ENCODE measurements around the gene CLDN18. TPM values are rescaled to one million over a fixed set of nuclear protein-coding genes. Genes with fewer than 3 reads are reported as not detected.

CLDN18 gene
- total and polyA plus RNA-seq, 2 donors (not counting 3 experiments of a cell fraction or from before 2014, with no cell fraction given): not detected

DNA sequence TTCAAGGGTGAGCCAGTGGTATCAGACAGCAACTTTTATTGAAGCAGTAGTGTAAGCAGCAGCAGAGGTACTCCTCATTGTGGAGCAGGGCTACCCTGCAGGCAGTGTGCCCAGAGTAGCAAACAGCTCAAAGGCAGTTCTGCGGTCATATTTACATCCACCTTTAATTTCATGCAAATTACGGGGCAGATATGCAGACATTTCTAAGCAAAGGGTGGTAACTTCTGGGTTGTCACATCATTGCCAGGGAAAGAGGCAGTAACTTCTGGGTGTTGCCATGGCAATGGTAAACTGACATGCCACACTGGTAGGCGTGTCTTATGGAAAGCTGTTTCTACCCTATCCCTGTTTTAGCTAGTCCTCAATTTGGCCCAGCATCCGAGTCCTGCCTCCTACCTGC, 46.5 kb upstream of the CLDN18 start:
- H3K4me3 ChIP-seq (replicated peaks in 1 of 3; ENCODE audit: insufficient read depth in 1 of 3, low read depth in 1 of 3, low read length in 3 of 3): no peak overlapping the region
- no peaks in the 10 kb centered on the region for H3K79me2 ChIP-seq (ENCODE audit: control insufficient read depth, insufficient read depth, low read length)
- BruUV-seq (replicated peaks): no TSS peak
- no peak for DNase-seq (ENCODE audit: low read depth, low spot score)
- intact Hi-C loops (cut with micrococcal nuclease): no loop called here
- CTCF ChIA-PET: no interaction called here
- no peaks in the 10 kb centered on the region for H3K9me3 ChIP-seq (replicated peaks; ENCODE audit: control insufficient read depth, insufficient read depth, low read length)
- FAIRE-seq: no peak
- TF ChIP-seq EZH2 (IDR thresholded peaks at IDR 0.05; ENCODE audit: borderline replicate concordance, low read depth, low read length, severe bottlenecking) (no peak), POLR2A (IDR thresholded peaks at IDR 0.05; ENCODE audit: low read depth, low read length) (no peak), MYC (IDR thresholded peaks at IDR 0.05; ENCODE audit: low read depth, low read length) (no peak), FOS (IDR thresholded peaks at IDR 0.05; ENCODE audit: borderline replicate concordance, insufficient read depth, low read length) (no peak), JUN (IDR thresholded peaks at IDR 0.05; ENCODE audit: borderline replicate concordance, insufficient read depth, insufficient read length, low read depth) (no peak), GATA2 (IDR thresholded peaks at IDR 0.05; ENCODE audit: insufficient read depth, insufficient read length, low read depth, low read length) (no peak), POLR2AphosphoS5 (IDR thresholded peaks at IDR 0.05; ENCODE audit: insufficient read depth, low read depth, low read length) (no peak)
- TF ChIP-seq, protein P1, sequence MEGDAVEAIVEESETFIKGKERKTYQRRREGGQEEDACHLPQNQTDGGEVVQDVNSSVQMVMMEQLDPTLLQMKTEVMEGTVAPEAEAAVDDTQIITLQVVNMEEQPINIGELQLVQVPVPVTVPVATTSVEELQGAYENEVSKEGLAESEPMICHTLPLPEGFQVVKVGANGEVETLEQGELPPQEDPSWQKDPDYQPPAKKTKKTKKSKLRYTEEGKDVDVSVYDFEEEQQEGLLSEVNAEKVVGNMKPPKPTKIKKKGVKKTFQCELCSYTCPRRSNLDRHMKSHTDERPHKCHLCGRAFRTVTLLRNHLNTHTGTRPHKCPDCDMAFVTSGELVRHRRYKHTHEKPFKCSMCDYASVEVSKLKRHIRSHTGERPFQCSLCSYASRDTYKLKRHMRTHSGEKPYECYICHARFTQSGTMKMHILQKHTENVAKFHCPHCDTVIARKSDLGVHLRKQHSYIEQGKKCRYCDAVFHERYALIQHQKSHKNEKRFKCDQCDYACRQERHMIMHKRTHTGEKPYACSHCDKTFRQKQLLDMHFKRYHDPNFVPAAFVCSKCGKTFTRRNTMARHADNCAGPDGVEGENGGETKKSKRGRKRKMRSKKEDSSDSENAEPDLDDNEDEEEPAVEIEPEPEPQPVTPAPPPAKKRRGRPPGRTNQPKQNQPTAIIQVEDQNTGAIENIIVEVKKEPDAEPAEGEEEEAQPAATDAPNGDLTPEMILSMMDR (IDR thresholded peaks at IDR 0.05; ENCODE audit: extremely low read depth in 1 of 2, insufficient read depth in 1 of 2, low read depth in 1 of 2, low read length in 2 of 2): no peak
- TF ChIP-seq, protein P2, sequence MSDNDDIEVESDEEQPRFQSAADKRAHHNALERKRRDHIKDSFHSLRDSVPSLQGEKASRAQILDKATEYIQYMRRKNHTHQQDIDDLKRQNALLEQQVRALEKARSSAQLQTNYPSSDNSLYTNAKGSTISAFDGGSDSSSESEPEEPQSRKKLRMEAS (IDR thresholded peaks at IDR 0.05; ENCODE audit: insufficient read depth, insufficient read length): no peak
- no peaks in the 10 kb centered on the region for H3K4me1 ChIP-seq (ENCODE audit: control insufficient read depth, extremely low read depth, insufficient read depth, low read length)
- dilution Hi-C loops (cut with MboI; ENCODE audit: extremely low pct_ligation_motif_present, low sequenced_read_pairs): no loop called here
- H3K27me3 ChIP-seq (ENCODE audit: control insufficient read depth in 2 of 2, insufficient read depth in 2 of 2, low read length in 2 of 2): peaks cover 0 to 2% of the 10 kb centered on the region in 2 experiments
- H3K4me2 ChIP-seq (ENCODE audit: insufficient read depth, low read length): no peak overlapping the region
- H2AFZ ChIP-seq (ENCODE audit: low read depth, low read length): no peak overlapping the region
- H3K9ac ChIP-seq (replicated peaks; ENCODE audit: extremely low read depth, insufficient read depth, low read length): no peak overlapping the region
- H4K20me1 ChIP-seq (replicated peaks; ENCODE audit: control insufficient read depth, extremely low read depth, insufficient read depth, low read length): no peaks in the 10 kb centered on the region
- no peaks in the 10 kb centered on the region for H3K9me1 ChIP-seq (replicated peaks; ENCODE audit: control insufficient read depth, extremely low read depth, insufficient read depth, low read length)
- H3K27ac ChIP-seq (ENCODE audit: insufficient read depth, low read depth, low read length): no peak overlapping the region
- no peaks in the 10 kb centered on the region for H3K36me3 ChIP-seq (ENCODE audit: control insufficient read depth in 2 of 2, extremely low read depth in 1 of 2, insufficient read depth in 2 of 2, low read length in 2 of 2)
- POLR2A ChIA-PET: no interaction called here
